GM19452 (cell line): ENCODE measurements around the gene DOCK7.
"Not testable (repeated sequence)": the region's sequence is repeated elsewhere in the genome, so short reads cannot be mapped to it uniquely, and the experiment has no call there.

ENCODE experiments used
- ATAC-seq: cut with Tn5 transposase; IDR thresholded peaks from one replicate; pipeline ENCODE4 v1.9.1; 2021; ENCODE audit not compliant: unreplicated experiment

Gene DOCK7

DNA sequence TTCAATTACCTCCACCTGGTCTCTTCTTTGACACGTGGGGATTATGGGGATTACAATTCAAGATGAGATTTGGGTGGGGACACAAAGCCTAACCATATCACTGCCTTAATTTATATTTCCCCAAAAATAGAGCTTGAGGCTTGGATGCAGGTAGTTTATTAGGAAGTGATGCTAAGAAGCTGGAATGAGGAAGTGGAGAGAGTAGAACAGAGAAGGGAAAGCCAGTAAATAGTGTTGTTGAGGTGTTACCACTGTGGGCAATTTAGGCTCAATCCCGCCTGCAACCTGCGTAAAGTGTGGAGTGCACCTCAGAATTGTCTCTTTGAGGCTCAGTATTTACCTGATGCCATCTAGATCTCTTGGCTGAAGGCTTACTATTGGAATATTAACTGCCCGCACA is 4.9 kb upstream of the DOCK7 start:
- ATAC-seq = no peak

DNA sequence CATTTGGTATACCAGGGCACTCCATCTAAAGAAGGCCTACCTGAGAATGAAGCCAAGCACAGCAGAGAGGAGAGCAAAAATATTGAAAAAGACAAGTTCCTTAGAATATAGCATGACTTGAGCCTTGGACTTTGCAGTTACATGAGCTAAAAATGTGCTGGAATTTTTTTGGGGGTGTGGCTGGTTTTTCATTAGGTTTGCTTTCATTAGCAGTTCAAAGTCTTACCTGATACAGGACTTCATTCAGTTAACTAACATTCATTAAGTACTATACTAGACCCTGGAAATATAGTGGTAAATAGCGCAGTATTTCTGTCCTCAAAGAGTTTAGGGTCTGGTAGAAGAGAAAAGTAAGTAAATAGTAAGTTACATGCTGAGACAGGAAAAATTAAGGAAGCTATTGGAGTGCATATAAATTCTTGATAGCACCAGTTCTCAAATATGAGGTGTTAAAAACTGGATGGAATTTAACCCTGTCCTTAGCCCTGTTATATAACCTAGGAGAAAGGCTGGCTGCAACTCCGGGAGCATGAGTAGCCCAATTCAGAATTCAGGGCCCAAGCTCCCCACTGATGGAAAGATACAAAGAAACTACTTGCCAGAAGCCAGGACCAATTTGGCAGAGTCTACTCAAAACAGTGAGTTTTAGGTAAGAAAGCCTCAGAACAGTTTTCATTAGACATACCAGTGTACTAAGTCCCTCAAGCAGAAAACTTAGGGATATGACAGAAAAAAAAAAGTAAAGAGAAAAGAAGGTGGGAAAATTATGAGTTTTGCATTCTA is 3.1 kb upstream of the DOCK7 start:
- no peak for ATAC-seq

DNA sequence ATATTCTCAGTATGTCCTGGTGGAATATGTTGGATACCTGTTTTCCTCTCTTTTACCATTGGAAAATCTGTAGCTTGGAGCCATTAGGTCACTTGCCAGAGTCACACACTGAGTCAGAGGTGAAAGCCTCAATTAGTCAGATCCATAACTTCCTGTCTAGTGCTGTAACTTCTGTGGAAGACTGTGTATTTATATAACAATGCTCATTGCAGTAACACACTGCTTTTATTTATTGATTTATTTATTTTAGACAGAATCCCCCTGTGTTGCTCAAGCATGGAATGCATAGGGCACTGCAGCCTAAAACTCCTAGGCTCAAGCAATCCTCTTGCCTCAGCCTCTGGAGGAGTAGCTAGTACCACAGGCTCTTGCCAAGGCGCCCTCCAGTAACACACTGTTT is 1.3 kb upstream of the DOCK7 start:
- ATAC-seq = no peak

DNA sequence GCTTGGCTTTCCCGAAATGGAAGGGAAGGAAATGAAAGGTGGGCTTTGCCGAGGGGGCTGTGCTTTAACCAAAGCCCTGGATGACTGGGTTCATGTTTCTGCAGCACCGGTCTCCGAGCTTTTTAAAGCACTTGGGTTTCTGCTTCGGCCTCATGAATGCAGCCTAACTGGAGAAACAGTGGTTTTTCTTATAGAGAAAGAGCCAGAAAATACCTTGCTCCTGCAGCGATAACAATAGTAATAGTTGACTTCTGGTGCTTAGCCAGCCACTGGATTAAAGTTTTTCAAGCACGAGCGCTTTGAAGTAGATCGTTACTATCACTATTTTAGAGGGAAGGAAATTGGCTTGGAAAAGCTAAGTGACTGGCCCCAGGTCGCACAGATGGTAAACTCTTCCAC is 500 bp upstream of the DOCK7 start:
- ATAC-seq = no peak

DNA sequence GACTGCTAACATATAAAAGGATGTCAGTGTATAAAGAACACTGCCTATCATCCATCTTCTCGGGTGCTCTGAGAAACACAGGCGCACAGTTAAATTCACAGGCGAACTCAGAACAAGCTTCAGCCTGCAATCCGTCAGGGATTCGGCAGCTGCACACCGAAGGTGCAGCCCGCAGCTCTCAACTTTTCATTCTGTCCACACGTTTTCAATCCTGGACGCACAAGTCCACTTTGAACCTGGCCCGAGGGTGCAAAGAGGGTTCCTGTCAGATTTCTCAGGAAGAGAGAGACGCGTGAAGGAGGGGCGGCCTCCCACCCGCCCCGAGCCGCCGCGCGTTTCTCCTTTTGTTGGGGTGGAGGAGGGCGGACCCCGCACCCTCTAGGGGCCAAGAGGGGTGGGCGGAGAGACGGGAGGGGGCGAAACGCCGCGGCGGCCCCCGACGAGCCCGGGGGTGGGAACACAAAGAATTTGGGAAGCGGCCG is 724 bp downstream of the DOCK7 start:
- ATAC-seq = peak; percentile 41

DNA sequence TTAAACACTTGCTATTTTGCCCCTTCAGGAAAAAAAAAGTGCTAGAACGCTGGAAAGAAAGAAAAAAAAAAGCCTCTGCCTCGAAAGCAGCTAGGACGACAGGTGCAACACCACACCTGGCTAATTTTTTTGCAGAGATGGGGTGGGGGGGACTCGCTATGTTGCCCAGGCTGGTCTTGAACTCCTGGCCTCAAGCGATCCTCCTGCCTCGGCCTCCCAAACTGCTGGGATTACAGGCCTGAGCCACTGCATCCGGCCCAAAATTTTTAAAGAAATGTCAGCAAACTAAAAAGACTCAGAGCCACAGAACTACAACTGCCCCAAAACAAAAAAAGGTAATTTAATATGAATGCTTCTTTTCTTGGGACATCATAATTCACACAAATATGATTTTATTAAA is 1.4 kb downstream of the DOCK7 start:
- ATAC-seq = no peak

DNA sequence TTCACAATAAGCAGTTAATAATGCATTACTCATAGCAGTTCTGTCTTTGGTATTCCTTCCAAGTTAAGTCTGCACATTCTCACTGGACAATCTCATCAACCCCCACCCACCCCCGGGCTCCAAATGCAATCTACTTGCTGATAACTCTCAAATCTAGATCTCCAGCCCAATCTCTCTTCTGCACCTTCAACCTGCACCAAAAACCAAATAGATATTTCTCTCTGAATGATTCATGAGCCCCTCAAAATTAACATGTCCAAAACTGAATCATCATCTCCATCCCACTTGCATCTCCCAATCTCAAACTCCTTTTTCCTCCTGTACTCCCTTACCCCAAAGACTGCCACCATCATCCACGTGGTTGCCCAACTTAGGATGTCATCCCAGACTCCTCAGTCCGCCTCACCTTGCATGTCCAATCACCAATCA is 2.7 kb downstream of the DOCK7 start:
- ATAC-seq = no peak

DNA sequence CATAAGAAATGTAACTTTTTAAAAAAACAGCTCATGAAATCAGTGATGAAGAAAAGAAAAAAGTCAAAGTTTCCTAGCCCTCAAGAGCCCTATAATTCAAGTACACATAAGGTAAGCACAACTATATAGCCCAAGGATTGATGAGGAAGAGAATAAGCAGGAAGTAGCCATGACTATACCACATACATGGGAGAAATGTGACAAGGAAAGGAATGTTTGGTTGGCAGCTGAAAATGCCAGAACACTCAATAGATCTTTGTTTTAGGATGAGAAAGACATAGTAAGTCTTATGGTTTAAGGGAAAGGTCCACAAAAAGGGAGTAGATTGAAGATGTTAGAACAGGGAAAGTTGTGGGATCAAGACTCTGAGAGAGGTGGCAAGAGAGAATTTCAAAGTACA is 5.7 kb downstream of the DOCK7 start:
- ATAC-seq = no peak

DNA sequence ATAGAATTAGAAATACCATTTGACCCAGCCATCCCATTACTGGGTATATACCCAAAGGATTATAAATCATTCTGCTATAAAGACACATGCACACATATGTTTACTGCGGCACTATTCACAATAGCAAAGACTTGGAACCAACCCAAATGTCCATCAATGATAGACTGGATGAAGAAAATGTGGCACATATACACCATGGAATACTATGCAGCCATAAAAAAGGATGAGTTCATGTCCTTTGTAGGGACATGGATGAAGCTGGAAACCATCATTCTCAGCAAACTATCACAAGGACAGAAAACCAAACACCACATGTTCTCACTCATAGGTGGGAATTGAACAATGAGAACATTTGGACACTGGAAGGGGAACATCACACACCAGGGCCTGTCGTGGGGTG is 7.2 kb downstream of the DOCK7 start:
- ATAC-seq = not testable (repeated sequence)

DNA sequence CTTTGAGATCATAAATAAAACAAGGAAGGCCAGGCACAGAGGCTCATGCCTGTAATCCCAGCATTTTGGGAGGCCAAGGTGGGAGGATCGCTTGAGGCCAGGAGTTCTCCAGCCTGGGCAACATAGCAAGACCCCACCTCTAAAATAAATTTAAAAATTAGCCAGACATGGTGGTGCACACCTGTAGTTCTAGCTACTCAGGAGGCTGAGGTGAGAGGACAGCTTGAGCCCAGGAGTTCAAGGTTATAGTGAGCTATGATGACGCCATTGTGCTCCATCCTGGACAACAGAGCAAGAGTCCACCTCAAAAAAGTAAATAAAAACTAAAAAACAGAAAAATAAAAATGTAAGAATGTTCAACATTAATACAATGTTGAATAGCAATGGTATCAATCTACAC is 10.4 kb downstream of the DOCK7 start:
- not testable (repeated sequence) for ATAC-seq

DNA sequence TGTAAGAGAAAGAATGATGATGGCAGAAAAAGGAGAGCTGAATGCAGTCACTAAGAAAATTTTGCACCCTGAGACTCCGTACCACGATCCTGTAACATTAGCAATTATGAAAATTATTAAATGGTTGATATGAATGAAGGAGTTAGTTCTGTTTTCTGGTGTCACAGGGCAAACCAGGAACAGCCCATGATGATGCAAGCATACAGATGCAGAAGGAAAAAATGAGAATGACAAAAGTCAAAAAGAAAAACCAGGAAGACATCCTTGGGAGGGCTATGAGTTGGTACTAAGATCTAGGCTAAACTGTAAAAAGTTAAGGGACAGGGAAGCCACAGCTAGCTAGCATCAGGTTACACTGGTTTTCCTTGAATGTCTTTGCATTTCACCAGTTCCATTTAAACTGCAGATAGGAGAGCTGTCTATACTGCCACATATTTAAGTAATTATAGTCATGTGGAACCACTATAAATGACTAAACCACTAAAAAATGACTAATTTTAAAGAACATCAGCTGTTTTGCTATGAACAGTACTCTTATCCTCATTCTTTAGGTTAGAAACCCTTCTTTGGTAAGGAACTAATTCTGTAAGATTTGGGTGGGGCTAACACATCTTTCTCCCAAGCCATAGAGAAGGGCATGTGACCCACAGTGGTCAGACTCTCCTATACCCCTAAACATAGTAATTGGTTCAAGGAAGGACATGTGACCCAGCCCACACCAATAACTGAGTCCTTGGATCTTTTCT is 11.4 kb downstream of the DOCK7 start:
- ATAC-seq = no peak

DNA sequence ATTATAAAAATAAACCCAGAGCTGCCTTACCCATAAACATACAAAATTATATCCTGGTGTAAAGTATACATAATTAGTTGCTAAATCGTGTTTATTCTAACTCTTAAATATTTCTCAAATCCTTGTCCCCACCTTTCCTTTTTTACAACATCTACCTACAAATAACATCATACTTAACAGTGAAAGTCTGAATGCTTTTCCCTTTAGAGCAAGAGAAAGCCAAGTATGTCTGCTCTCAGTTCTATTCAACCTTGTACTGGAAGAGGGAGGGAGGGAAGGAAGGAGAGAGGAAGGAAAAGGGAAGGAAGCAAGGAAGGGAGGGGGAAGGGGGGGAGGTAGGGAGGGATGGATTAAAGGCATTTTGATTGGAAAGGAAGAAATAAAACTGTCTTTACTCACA is 14.6 kb downstream of the DOCK7 start:
- ATAC-seq = no peak

DNA sequence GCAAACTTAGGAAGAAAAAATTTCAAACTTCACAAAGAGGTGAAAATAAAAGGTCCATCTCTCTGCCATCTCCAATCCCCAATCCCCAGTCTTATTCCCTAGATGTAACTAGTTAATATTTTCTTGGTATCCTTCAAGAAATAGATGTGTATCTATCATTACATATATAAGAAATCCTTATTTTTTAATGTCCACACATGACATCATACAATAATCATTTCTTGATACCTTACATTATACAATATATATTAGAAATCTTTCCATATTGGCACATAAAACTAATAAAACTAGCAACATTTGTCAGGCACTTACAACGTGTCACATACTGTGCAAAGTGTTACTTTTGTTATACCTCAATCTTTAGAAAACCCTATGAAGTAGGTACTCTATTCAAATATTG is 16.2 kb downstream of the DOCK7 start:
- no peak for ATAC-seq

DNA sequence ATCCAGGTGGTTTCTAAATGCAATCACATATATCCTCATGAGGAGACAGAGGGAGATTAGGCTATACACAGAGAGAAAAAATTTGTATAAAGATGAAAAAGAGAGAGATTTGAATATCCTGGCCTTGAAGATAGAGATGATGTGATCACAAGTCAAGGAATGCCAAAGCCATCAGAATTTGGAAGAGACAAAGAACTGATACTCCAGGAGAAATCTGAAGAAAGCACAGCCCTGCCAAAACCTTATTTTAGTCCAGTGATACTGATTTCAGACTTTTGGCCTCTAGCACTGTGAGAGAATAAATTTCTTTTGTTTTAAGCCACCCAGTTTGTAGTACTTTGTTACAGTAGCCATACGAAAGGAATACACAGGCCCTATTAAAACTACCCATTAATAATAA is 33.4 kb downstream of the DOCK7 start:
- ATAC-seq = no peak

DNA sequence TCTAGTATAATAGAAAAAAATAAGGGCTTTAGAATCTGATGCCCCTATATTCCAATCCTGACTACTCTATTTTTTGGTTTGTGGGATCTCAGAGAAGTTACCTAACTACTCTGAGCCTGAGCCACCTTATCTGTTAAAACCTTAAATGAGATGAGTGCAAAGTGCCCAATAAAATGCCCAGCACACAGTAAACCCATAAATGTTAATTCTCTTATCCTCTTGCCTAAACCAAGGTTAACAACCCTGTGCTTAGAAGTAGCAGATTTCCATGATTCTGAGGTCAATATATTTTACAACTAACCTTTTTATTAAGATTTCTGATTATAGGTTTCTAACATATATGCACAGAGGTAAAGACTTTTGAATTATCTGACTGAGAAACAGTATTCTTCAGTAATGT is 35.8 kb downstream of the DOCK7 start:
- no peak for ATAC-seq

DNA sequence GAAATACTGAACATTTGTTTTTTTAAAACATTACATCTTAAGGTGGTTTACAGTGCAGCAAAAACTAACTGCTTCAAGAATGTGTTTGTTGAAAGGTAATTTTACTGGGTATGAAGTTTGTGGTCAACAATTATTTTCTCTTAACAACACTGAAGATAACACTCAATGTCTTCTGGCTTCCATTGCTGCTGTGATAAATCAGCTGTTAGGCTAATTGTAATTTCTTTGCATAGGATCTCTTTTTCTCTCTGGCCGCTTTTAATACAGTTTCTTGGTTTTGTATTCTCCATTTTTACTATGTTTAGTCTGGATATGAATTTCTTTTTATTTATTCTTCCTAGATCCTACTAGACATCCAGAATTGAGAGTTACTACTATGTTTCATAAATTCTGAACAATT is 44.9 kb downstream of the DOCK7 start:
- ATAC-seq = no peak

DNA sequence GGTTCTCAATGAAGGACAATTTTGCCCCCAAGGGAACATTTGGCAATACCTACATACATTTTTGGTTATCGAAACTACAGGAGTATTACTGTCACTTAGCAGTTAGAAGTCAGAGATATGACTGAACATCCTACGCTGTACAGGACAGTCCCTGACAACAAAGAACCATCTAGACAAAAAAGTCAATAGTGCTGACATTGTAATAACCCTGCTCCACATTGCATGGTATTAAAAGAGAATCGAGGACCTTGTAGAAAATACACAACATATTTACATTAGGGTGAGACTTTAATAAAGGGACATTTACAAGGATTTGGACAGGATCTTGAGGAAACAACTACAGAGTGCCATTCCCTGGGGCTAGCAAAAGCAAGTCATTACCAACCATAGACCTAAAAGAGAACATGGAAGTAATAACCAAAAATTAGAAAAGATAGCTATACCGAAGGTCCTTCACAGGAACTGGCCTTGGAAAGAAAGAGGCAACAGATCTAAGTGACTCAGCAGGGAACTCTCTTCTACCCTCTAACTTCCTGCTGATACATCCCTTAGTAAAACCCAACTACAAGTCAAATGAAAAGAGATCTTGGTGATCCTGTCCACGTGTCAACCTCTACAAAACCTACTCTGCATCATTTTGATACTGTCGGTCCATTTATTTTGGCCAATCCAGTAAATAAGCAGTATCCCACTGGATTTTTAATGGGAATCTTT is 50.6 kb downstream of the DOCK7 start:
- no peak for ATAC-seq

DNA sequence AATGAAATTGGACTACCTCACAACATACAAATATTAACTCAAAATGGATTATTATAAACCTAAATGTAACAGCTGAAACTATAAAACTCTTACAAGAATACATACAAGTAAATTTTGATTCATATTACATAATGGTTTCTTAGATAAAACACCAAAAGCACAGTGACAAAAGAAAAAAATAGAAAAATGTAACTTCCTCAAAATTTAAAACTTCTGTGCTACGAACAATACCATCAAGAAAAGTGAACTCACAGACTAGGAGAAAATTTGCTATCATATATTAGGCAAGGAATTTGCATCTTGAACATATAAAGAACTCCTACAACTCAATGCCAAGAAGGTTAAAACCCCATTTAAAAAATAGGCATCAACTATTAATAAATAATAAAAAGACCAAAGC is 59.7 kb downstream of the DOCK7 start:
- no peak for ATAC-seq

DNA sequence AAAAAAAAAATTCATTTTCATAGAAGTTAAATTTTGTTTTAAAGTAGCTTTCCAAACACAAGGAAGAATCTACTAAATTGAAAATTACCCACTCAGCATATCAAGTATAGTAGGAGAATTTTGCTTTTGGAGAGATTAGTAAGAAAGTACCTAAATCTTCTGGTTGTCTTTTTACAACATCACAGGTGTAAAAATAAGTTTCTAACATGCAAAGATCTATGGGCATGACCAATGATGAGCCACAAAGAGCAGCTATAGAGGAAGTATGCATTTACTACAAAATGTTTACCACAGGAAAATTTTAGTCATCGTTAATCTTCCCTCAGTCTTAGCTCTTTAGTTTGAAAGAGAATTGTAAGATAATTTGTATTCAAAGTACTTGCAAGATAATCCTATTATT is 62.8 kb downstream of the DOCK7 start:
- ATAC-seq = no peak

DNA sequence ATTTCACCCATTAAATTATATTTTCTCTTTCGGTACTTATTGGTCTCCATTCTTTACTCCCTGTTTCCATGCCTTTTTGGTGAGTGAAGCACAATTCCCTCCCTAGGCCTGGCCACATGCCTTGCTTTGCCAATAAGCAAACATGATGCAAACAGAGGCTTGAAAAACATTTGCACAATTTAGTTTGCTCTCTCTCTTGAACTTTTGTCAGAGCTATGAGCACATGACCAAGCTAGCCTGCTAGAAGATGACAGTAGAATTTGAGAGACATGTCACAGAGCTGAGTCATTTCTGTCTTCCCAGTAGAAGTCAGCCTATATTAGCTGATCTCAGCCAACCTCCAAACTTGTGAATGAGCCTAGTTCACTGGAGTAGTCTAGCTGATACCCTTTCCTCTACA is 66.3 kb downstream of the DOCK7 start:
- ATAC-seq = peak; percentile 91

DNA sequence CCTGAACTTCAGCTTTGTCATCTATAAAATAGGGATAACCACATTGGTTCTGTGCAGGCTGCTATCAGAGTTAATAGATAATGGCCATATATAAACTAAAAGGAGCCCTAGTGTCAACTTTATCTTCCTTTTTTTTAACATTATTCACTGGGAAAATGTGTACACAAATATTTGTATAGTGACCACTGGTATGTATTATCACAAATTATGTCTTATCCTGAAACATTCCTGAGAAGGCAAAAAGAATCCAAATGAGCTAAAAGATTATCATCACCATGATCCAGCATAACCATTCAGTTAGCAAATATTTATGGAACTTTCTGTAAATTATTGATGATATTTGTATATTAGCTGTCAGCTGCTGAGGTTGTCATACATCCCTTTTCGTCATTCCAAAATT is 74.3 kb downstream of the DOCK7 start:
- peak; percentile 13 for ATAC-seq

DNA sequence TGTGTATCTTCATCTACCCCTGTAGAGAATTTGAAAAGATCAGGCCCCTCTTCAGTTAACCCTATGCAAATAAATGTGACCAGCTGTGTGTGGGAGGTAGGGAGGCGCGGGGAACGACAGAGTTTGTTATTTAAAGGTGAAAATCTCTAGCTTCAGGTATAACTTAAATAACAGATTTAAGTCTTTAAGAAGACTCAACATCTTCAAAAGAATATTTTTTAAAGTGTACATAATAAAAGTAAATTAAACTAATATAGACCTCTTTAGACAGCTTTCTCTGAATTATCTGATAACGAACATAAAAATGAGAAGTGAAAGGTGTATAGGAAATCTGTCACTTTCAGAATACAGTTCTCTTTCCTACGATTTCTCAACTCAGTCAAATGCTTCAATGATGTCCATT is 74.9 kb downstream of the DOCK7 start:
- peak; percentile 95 for ATAC-seq
